Stimulated activated naive CD4-positive, alpha-beta T cell treated with Interleukin-2 at 50 U/mL for 16 hours (primary cell): ENCODE results near the gene KRTAP17-1.
"Not testable (repeated sequence)": the region's sequence is repeated elsewhere in the genome, so short reads cannot be mapped to it uniquely, and the experiment has no call there.

ENCODE experiments used
- DNase-seq: peaks from one replicate; lab custom pipeline; 2025; lab: John Stamatoyannopoulos, UW

KRTAP17-1 gene

DNA sequence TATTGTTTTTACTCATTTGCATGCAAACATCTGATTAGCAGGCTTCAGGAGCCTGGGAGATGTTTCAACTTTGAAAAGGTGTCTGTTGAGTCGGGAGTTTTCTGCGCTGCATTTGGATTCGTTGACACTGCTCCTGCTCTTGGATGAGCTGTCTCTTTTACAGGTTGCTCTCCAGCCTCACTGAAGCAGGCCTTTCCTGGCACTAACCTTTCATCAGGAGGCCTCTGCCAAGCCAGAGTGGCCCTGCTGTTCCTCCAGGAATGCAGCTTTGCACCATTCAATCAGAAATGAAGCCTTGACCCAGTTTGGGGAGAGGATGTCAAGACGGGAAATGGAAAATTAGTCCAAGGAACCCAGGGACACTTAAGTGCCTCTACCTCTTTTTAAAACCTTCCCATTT lies 12.5 kb downstream of the KRTAP17-1 start:
- DNase-seq, result no peak

GRCh38 chr17:41301916-41302901 lies 13.3 kb downstream of the KRTAP17-1 start, which contains the start of gene KRTAP29-1:
Gene KRTAP29-1 (minus strand): TSS chr17:41302851. CDS start chr17:41302851, 0 bp downstream.
- DNase-seq, result no peak

- DNase-seq, result no peak
These were observed 14.2 kb downstream of the KRTAP17-1 start for GRCh38 chr17:41301204-41301790.

- DNase-seq, result no peak
These were observed 16.9 kb downstream of the KRTAP17-1 start for GRCh38 chr17:41298458-41299135.

DNA sequence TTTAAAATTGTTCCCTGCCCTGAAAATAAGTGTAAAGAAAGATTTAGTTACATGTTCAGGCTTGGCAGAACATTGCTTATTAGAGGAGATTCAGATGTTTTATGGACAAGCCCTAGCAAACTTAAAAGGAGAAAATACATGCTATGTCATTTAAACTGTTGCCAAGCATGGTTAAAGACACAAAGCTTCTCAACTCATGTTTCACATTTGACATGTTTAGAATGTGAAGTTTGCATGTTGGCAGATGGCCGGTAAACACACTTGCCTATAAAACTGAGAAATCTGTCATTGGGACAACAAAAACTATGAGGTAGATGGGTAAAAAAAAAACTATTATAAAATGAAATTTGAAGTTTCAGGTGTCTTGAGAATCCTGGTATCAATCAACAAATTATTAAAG lies 18.7 kb downstream of the KRTAP17-1 start:
- DNase-seq, result no peak

GRCh38 chr17:41294016-41294415 lies 21.5 kb downstream of the KRTAP17-1 start:
- DNase-seq, result no peak

DNA sequence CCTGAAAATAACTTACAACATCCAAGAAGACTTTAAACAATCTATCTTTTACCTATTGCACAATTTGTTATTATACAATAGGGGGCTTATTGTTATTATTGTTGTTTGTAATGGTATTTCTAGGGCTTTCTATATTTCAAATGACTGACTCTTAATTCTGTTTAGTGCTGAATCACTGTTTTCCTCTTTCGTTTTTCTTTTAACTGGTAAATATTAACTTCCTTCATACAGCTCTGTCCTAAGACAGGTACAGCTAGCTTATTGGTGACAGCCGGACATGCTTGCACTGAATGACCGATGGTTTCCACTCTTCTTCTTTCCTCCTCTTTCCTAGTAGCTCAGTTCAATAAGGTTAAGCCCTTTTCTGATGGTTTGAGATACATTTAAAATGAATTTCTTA lies 28.5 kb downstream of the KRTAP17-1 start:
- no peak for DNase-seq

- no peak for DNase-seq
These were observed 31.0 kb downstream of the KRTAP17-1 start for GRCh38 chr17:41284546-41284945.

GRCh38 chr17:41284043-41284442 lies 31.5 kb downstream of the KRTAP17-1 start:
- no peak for DNase-seq

DNA sequence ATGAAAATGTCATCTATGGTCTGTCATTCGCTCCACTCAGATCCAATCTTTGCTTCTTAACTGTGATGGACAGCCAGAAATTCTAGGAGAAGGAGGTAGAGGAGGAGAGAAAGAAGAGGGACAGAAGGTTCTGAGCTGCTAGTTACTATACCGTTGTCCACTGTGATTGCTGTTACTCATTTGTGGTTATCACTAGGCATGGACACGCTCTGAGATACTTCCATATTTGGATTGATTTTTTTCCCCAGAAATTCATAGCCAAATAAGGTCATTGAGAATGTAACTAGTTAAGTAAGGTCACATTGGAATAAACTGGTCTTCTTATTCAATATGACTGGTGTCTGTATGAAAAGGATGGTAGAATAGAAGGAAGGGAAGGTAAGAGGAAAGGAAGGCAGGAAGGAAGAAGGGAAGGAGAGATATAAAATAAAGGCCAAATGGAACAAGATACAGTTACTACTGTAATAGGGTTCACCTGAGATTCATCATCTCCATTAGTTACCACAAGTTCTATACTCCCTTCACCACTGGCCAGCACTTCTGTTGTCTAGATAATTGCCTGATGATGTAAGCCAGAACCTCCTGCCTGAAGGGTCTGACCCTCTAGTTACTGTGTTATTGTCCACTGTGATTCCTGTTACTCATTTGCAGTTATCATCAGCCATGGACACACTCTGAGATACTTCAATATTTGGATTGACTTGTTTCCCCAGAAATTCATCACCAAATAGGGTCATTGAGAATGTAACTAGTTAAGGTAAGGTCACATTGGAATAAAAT lies 37.1 kb downstream of the KRTAP17-1 start:
- no peak for DNase-seq

- not testable (repeated sequence) for DNase-seq
These were observed 39.8 kb downstream of the KRTAP17-1 start, which contains the start of gene KRTAP9-7 for GRCh38 chr17:41275648-41276190. Gene KRTAP9-7 (plus strand): TSS chr17:41275698. CDS start chr17:41275698, 0 bp downstream.

GRCh38 chr17:41271858-41272257 lies 43.7 kb downstream of the KRTAP17-1 start:
- no peak for DNase-seq

DNA sequence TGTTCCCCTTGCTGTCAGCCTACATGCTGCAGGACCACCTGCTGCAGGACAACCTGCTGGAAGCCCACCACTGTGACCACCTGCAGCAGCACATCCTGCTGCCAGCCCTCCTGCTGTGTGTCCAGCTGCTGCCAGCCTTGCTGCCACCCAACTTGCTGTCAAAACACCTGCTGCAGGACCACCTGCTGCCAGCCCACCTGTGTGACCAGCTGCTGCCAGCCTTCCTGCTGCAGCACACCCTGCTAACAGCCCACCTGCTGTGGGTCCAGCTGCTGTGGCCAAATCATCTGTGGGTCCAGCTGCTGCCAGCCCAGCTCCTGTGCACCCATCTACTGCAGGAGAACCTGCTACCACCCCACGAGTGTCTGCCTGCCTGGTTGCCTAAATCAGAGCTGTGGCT lies 44.2 kb downstream of the KRTAP17-1 start:
- not testable (repeated sequence) for DNase-seq

DNA sequence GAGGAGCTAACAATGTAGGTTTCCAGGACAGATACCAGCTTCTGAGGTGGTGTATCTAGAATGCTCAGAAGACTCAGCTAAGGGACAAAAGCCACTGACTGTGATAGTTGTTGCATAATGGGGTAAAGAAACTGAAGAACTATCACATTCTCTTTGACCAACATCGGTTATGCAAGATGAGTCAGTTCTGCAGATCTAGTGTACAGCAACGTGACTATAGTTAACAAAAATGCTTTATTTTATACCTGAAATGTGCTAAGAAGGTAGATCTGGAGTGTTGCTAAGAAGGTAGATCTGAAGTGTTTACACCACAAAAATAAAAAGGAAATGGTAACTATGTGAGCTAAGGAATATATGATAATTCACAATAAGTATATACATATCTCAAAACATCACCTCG lies 47.8 kb downstream of the KRTAP17-1 start:
- no peak for DNase-seq

- DNase-seq, result no peak
These were observed 50.4 kb downstream of the KRTAP17-1 start, which contains the start of gene KRTAP9-6 for GRCh38 chr17:41265078-41265477. Gene KRTAP9-6 (plus strand): TSS chr17:41265378. CDS start chr17:41265378, 0 bp downstream.
